HEK293T (cell line): ENCODE data around the gene DIAPH1.

ENCODE experiments used
- ELF4 ChIP-seq: fragments of 450-650 bp; IDR thresholded peaks from 2 replicates; pipeline ENCODE4 v1.6.1; 2017; ENCODE audit warnings: antibody characterized with exemption
- FOXM1 ChIP-seq: fragments of 450-650 bp; IDR thresholded peaks from 2 replicates; pipeline ENCODE4 v1.6.1; 2017; ENCODE audit warnings: mild to moderate bottlenecking, borderline replicate concordance
- L3MBTL2 ChIP-seq: fragments of 450-650 bp; conservative IDR thresholded peaks from 2 replicates; pipeline ENCODE4 v1.6.1; 2016; ENCODE audit warnings: mild to moderate bottlenecking
- SUZ12 ChIP-seq: fragments of 450-650 bp; IDR thresholded peaks from 2 replicates; pipeline ENCODE4 v1.6.1; 2016; ENCODE audit warnings: mild to moderate bottlenecking
- ZNF384 ChIP-seq: fragments of 450-650 bp; IDR thresholded peaks from 2 replicates; pipeline ENCODE4 v1.6.1; 2016

GRCh38 chr5:141477044-141477575 is 141.7 kb downstream of the DIAPH1 start:
- TF ChIP-seq L3MBTL2 (no peak), FOXM1 (no peak), ELF4 (no peak), ZNF384 (no peak), SUZ12 (no peak)
